KBM-7 (cell line): ENCODE data around the gene NRIP1.

Experiments
- DNase-seq: peaks from one replicate; pipeline ENCODE4 v3.0.0-alpha.2; 2015
- in situ Hi-C: fragments of 300-500 bp; cut with MboI; formaldehyde crosslinking; loops from 2 replicates; pipeline ENCODE4 v1.14.3; 2020; ENCODE audit warnings: low sequenced_read_pairs, low pct_unique_long_range_greater_than_20kb, mixed read lengths

The NRIP1 gene

GRCh38 chr21:14993115-14993514, 71.7 kb downstream of the NRIP1 start:
- DNase-seq = no peak
- in situ Hi-C loops = no loop called here

GRCh38 chr21:14991957-14992356, 72.8 kb downstream of the NRIP1 start:
- in situ Hi-C loops = no loop called here
- DNase-seq = no peak

GRCh38 chr21:14989359-14989758, 75.4 kb downstream of the NRIP1 start:
- in situ Hi-C loops = no loop called here
- no peak for DNase-seq

GRCh38 chr21:14988760-14989159, 76.0 kb downstream of the NRIP1 start:
- in situ Hi-C loops = no loop called here

GRCh38 chr21:14987370-14988170, 77.2 kb downstream of the NRIP1 start:
- no peak for DNase-seq
- in situ Hi-C loops = no loop called here

More at GRCh38 chr21:14988760-14989159, 76.0 kb downstream of the NRIP1 start:
- no peak for DNase-seq

GRCh38 chr21:14985306-14985705, 79.5 kb downstream of the NRIP1 start:
- no peak for DNase-seq
- in situ Hi-C loops = no loop called here

GRCh38 chr21:14982336-14982735, 82.5 kb downstream of the NRIP1 start:
- no peak for DNase-seq
- in situ Hi-C loops = no loop called here

GRCh38 chr21:14981246-14981645, 83.6 kb downstream of the NRIP1 start:
- in situ Hi-C loops = no loop called here
- DNase-seq = no peak

- in situ Hi-C loops = no loop called here
- no peak for DNase-seq
These were observed 85.5 kb downstream of the NRIP1 start for GRCh38 chr21:14979264-14979663.

- DNase-seq = no peak
- in situ Hi-C loops = no loop called here
These were observed 87.0 kb downstream of the NRIP1 start for GRCh38 chr21:14977814-14978213.

- in situ Hi-C loops = no loop called here
- no peak for DNase-seq
These were observed 89.5 kb downstream of the NRIP1 start for GRCh38 chr21:14975136-14975919.

GRCh38 chr21:14972678-14973077, 92.1 kb downstream of the NRIP1 start:
- no peak for DNase-seq
- in situ Hi-C loops = no loop called here

GRCh38 chr21:14968821-14969220, 96.0 kb downstream of the NRIP1 start:
- in situ Hi-C loops = no loop called here
- DNase-seq = no peak

- in situ Hi-C loops = no loop called here
- no peak for DNase-seq
These were observed 96.8 kb downstream of the NRIP1 start for GRCh38 chr21:14968029-14968428.

- DNase-seq = no peak
- in situ Hi-C loops = no loop called here
These were observed 100.2 kb downstream of the NRIP1 start for GRCh38 chr21:14964621-14965020.

GRCh38 chr21:14962217-14962616, 102.6 kb downstream of the NRIP1 start:
- in situ Hi-C loops = no loop called here
- no peak for DNase-seq

GRCh38 chr21:14961502-14961901, 103.3 kb downstream of the NRIP1 start:
- DNase-seq = no peak
- in situ Hi-C loops = no loop called here

GRCh38 chr21:14959343-14959742, 105.5 kb downstream of the NRIP1 start:
- DNase-seq = no peak
- in situ Hi-C loops = no loop called here

- in situ Hi-C loops = no loop called here
- DNase-seq = no peak
These were observed 107.0 kb downstream of the NRIP1 start for GRCh38 chr21:14957836-14958235.

- in situ Hi-C loops = no loop called here
- DNase-seq = no peak
These were observed 108.0 kb downstream of the NRIP1 start for GRCh38 chr21:14956807-14957206.
